Endothelial cell of umbilical vein (primary cell): Measurements from ENCODE around the gene MBTPS1. TPM values are rescaled to one million over a fixed set of nuclear protein-coding genes. Genes with fewer than 3 reads are reported as not detected.

Experiments used
- BruUV-seq: library from RNA; stranded (reverse); fragments of 400-500 nt; replicated peaks from 2 replicates; lab custom pipeline; 2021; lab: Mats Ljungman, UMichigan
- CTCF ChIA-PET: fragments of 300-600, 350-600 bp; sonication (Branson Sonifier 250); formaldehyde crosslinking; loops from one replicate; lab custom pipeline; 2021; ENCODE audit warnings: antibody characterized with exemption, inconsistent platforms; lab: Charles Lee
- POLR2A ChIA-PET: fragments of 300-600, 350-600 bp; sonication (Branson Sonifier 250); formaldehyde crosslinking; loops from one replicate; lab custom pipeline; 2021; ENCODE audit warnings: antibody characterized with exemption, inconsistent platforms; lab: Charles Lee
- DNase-seq: peaks from one replicate; pipeline ENCODE4 v3.0.0-alpha.2; 2011; ENCODE audit warnings: low read depth, low spot score
- FAIRE-seq: peaks from 2 replicates; lab custom pipeline; 2011; peaks lifted over from hg19 to GRCh38; lab: Jason Lieb, UNC
- H2AFZ ChIP-seq: 2 replicates; pipeline ENCODE4 v1.6.0; 2012; ENCODE audit warnings: low read depth, low read length, control low read depth, inconsistent platforms
- H3K27ac ChIP-seq: 2 replicates; pipeline ENCODE4 v1.5.1; 2011; ENCODE audit warnings: low read depth, mild to moderate bottlenecking, control low read depth, low read length, moderate library complexity; ENCODE audit not compliant: insufficient read depth
- H3K27me3 ChIP-seq, 2 experiments: 2 replicates each; pipeline versions ENCODE4 v1.6.0 to v1.6.1; 2011; ENCODE audit warnings: low read length in 2 of 2, mixed read lengths in 1 of 2; ENCODE audit not compliant: control insufficient read depth in 2 of 2, insufficient read depth in 2 of 2
- H3K36me3 ChIP-seq, 2 experiments: 2 replicates in 1 of 2; 3 replicates in 1 of 2; pipeline ENCODE4 v1.5.1; 2011; ENCODE audit warnings: low read length in 2 of 2, mild to moderate bottlenecking in 1 of 2, moderate library complexity in 1 of 2; ENCODE audit not compliant: control insufficient read depth in 2 of 2, insufficient read depth in 2 of 2; ENCODE audit errors: extremely low read depth in 1 of 2
- H3K4me1 ChIP-seq: 3 replicates; pipeline ENCODE4 v1.5.1; 2011; ENCODE audit warnings: mild to moderate bottlenecking, low read length; ENCODE audit not compliant: control insufficient read depth, insufficient read depth; ENCODE audit errors: extremely low read depth
- H3K4me2 ChIP-seq: 2 replicates; pipeline ENCODE4 v1.6.1; 2011; ENCODE audit warnings: low read length, control low read depth, mixed read lengths; ENCODE audit not compliant: insufficient read depth
- H3K4me3 ChIP-seq, 3 experiments: fragments of 200-600 bp in 1 of 3; sonication (generic), shearing (Covaris generic) in 1 of 3; replicated peaks in 1 of 3; 2 replicates each; pipeline ENCODE4 v1.5.1; 2011 to 2016; ENCODE audit warnings: control low read depth in 3 of 3, low read length in 3 of 3, mild to moderate bottlenecking in 2 of 3, inconsistent platforms in 1 of 3, low read depth in 1 of 3, moderate library complexity in 1 of 3; ENCODE audit not compliant: insufficient read depth in 1 of 3
- H3K79me2 ChIP-seq: 2 replicates; pipeline ENCODE4 v1.6.0; 2012; ENCODE audit warnings: low read length, inconsistent platforms; ENCODE audit not compliant: control insufficient read depth, insufficient read depth
- H3K9ac ChIP-seq: replicated peaks from 2 replicates; pipeline ENCODE3; 2011; ENCODE audit warnings: low read length, control low read depth; ENCODE audit not compliant: insufficient read depth; ENCODE audit errors: extremely low read depth
- H3K9me1 ChIP-seq: replicated peaks from 3 replicates; pipeline ENCODE4 v1.6.0; 2011; ENCODE audit warnings: mild to moderate bottlenecking, low read length; ENCODE audit not compliant: control insufficient read depth, insufficient read depth; ENCODE audit errors: extremely low read depth
- H3K9me3 ChIP-seq: replicated peaks from 2 replicates; pipeline ENCODE4 v1.5.1; 2012; ENCODE audit warnings: low read length, inconsistent platforms; ENCODE audit not compliant: control insufficient read depth, insufficient read depth
- H4K20me1 ChIP-seq: replicated peaks from 2 replicates; pipeline ENCODE3; 2011; ENCODE audit warnings: mild to moderate bottlenecking, low read length; ENCODE audit not compliant: control insufficient read depth, insufficient read depth; ENCODE audit errors: extremely low read depth
- EZH2 ChIP-seq: IDR thresholded peaks from 2 replicates; pipeline ENCODE4 v1.6.1; 2012; ENCODE audit warnings: borderline replicate concordance, low read depth, mild to moderate bottlenecking, moderate library complexity, low read length, inconsistent platforms; ENCODE audit not compliant: severe bottlenecking
- FOS ChIP-seq: IDR thresholded peaks from 2 replicates; pipeline ENCODE4 v1.6.1; 2011; ENCODE audit warnings: mild to moderate bottlenecking, low read length, moderate library complexity, borderline replicate concordance; ENCODE audit not compliant: insufficient read depth
- GATA2 ChIP-seq: IDR thresholded peaks from 2 replicates; pipeline ENCODE4 v1.7.0; 2011; ENCODE audit warnings: low read depth, mild to moderate bottlenecking, moderate library complexity, mixed read lengths, low read length; ENCODE audit not compliant: insufficient read length, insufficient read depth
- JUN ChIP-seq: IDR thresholded peaks from 2 replicates; pipeline ENCODE4 v1.6.1; 2011; ENCODE audit warnings: borderline replicate concordance, low read depth; ENCODE audit not compliant: insufficient read length, insufficient read depth
- MYC ChIP-seq: IDR thresholded peaks from one replicate; pipeline ENCODE4 v1.6.1; 2011; ENCODE audit warnings: mild to moderate bottlenecking, low read depth, low read length
- POLR2A ChIP-seq: IDR thresholded peaks from 2 replicates; pipeline ENCODE4 v1.6.1; 2012; ENCODE audit warnings: low read depth, mild to moderate bottlenecking, control low read depth, low read length
- POLR2AphosphoS5 ChIP-seq: IDR thresholded peaks from 2 replicates; pipeline ENCODE4 v1.6.1; 2012; ENCODE audit warnings: low read depth, mild to moderate bottlenecking, control low read depth, low read length, moderate library complexity; ENCODE audit not compliant: insufficient read depth
- dilution Hi-C: fragments of 300-500 bp; cut with MboI; formaldehyde crosslinking; loops from one replicate; pipeline ENCODE4 v1.15.0; 2019; ENCODE audit warnings: low sequenced_read_pairs; ENCODE audit not compliant: extremely low pct_ligation_motif_present
- intact Hi-C: fragments of 100-400 bp; cut with micrococcal nuclease; formaldehyde crosslinking; loops from one replicate; pipeline ENCODE4 v1.10.0; 2022
- polyA plus RNA-seq, 4 experiments: library from polyadenylated mRNA; depleted of rRNA in 3 of 4; stranded (reverse) in 3 of 4; unstranded in 1 of 4; fragments of >200 nt; gene quantifications; 2 replicates each; pipeline versions ENCODE4 v1.2.1 to v1.2.3, GENCODE V29; 2011 to 2012; ENCODE audit warnings: missing spikeins in 1 of 4
- total RNA-seq: library from RNA; stranded (reverse); gene quantifications from 2 replicates; pipeline ENCODE4 v1.2.3, GENCODE V29; 2021
- TF ChIP-seq, protein P1 (sequence below), 2 donors: IDR thresholded peaks; 1 replicate in 1 of 2; 2 replicates in 1 of 2; pipeline ENCODE4 v1.5.1; 2011; ENCODE audit warnings: low read length in 2 of 2, mild to moderate bottlenecking in 2 of 2, moderate library complexity in 2 of 2, control low read depth in 1 of 2, inconsistent platforms in 1 of 2, low read depth in 1 of 2; ENCODE audit not compliant: insufficient read depth in 1 of 2; ENCODE audit errors: extremely low read depth in 1 of 2
- TF ChIP-seq, protein P2 (sequence below): IDR thresholded peaks from 2 replicates; pipeline ENCODE4 v1.6.1; 2011; ENCODE audit not compliant: insufficient read depth, insufficient read length

MBTPS1 gene
- total and polyA plus RNA-seq, 2 donors (not counting 3 experiments of a cell fraction or from before 2014, with no cell fraction given), result 82.3 to 99.6 TPM

GRCh38 chr16:84013787-84014569 is 102.8 kb downstream of the MBTPS1 start:
- Histone ChIP-seq H3K9me3 (no peaks in the 10 kb centered on the region), H3K4me1 (no peaks in the 10 kb centered on the region), H3K9ac (no peak overlapping the region), H3K27ac (no peak overlapping the region), H2AFZ (peak overlapping the region; percentile 24), H3K4me3 (no peak overlapping the region), H3K79me2 (no peaks in the 10 kb centered on the region), H3K4me2 (no peak overlapping the region), H4K20me1 (no peaks in the 10 kb centered on the region), H3K36me3 (no peaks in the 10 kb centered on the region), H3K27me3 (no peaks in the 10 kb centered on the region), H3K9me1 (no peaks in the 10 kb centered on the region)
- DNase-seq (peak; percentile 47), FAIRE-seq (peak; percentile 4)
- ChIA-PET POLR2A (interaction anchor here (0.6 kb wide), 2 partner anchors 14 to 60 kb away, joined by 3 to 7 read pairs; no protein-coding TSS in a partner anchor), CTCF (interaction anchor here (1.2 kb wide), 1 partner anchor 58 kb away, joined by 3 read pairs; no protein-coding TSS in a partner anchor)
- dilution Hi-C loops (no loop called here), intact Hi-C loops (no loop called here)
- no peak for TF ChIP-seq POLR2AphosphoS5
- TF ChIP-seq, protein P1, sequence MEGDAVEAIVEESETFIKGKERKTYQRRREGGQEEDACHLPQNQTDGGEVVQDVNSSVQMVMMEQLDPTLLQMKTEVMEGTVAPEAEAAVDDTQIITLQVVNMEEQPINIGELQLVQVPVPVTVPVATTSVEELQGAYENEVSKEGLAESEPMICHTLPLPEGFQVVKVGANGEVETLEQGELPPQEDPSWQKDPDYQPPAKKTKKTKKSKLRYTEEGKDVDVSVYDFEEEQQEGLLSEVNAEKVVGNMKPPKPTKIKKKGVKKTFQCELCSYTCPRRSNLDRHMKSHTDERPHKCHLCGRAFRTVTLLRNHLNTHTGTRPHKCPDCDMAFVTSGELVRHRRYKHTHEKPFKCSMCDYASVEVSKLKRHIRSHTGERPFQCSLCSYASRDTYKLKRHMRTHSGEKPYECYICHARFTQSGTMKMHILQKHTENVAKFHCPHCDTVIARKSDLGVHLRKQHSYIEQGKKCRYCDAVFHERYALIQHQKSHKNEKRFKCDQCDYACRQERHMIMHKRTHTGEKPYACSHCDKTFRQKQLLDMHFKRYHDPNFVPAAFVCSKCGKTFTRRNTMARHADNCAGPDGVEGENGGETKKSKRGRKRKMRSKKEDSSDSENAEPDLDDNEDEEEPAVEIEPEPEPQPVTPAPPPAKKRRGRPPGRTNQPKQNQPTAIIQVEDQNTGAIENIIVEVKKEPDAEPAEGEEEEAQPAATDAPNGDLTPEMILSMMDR (IDR thresholded peaks at IDR 0.05; ENCODE audit: extremely low read depth in 1 of 2, insufficient read depth in 1 of 2, low read depth in 1 of 2, low read length in 2 of 2), result no peak
- no peak for TF ChIP-seq EZH2
- TF ChIP-seq, protein P2, sequence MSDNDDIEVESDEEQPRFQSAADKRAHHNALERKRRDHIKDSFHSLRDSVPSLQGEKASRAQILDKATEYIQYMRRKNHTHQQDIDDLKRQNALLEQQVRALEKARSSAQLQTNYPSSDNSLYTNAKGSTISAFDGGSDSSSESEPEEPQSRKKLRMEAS, result no peak
- TF ChIP-seq POLR2A, result no peak
- TF ChIP-seq GATA2, result no peak
- no peak for TF ChIP-seq JUN
- TF ChIP-seq FOS, result no peak
- TF ChIP-seq MYC, result no peak
- no TSS peak for BruUV-seq
